Mesendoderm (in vitro differentiated cells): Measurements from ENCODE around the gene CCDC158. TPM values are rescaled to one million over a fixed set of nuclear protein-coding genes. Genes with fewer than 3 reads are reported as not detected.

Experiments used
- DNase-seq: peaks from one replicate; pipeline ENCODE4 v3.0.0; 2013
- H2AK5ac ChIP-seq: 2 replicates; pipeline ENCODE4 v1.6.1; 2013; ENCODE audit warnings: low read length, inconsistent platforms
- H2BK120ac ChIP-seq: 2 replicates; pipeline ENCODE4 v1.6.1; 2013; ENCODE audit warnings: low read depth, mild to moderate bottlenecking, low read length, moderate library complexity, mixed read lengths
- H2BK15ac ChIP-seq: replicated peaks from 2 replicates; pipeline ENCODE4 v1.6.1; 2013; ENCODE audit warnings: low read depth, mild to moderate bottlenecking, moderate library complexity
- H2BK5ac ChIP-seq: 2 replicates; pipeline ENCODE4 v1.6.1; 2013; ENCODE audit warnings: low read length, inconsistent platforms
- H3K18ac ChIP-seq: 2 replicates; pipeline ENCODE4 v1.6.1; 2013; ENCODE audit warnings: mild to moderate bottlenecking, low read length, mixed read lengths
- H3K23ac ChIP-seq: one replicate; pipeline ENCODE4 v1.6.1; 2013; ENCODE audit warnings: low read length
- H3K27ac ChIP-seq: 2 replicates; pipeline ENCODE4 v1.5.1; 2013; ENCODE audit warnings: low read depth, mild to moderate bottlenecking, inconsistent platforms, low read length, moderate library complexity
- H3K27me3 ChIP-seq: 2 replicates; pipeline ENCODE4 v1.6.1; 2013; ENCODE audit warnings: low read length, control low read depth, mild to moderate bottlenecking, inconsistent platforms; ENCODE audit not compliant: insufficient read depth, poor library complexity
- H3K36me3 ChIP-seq: 2 replicates; pipeline ENCODE4 v1.6.1; 2013; ENCODE audit warnings: low read length, inconsistent platforms; ENCODE audit not compliant: control insufficient read depth, insufficient read depth
- H3K4ac ChIP-seq: one replicate; pipeline ENCODE4 v1.6.1; 2013; ENCODE audit warnings: low read depth, mild to moderate bottlenecking, low read length, moderate library complexity
- H3K4me1 ChIP-seq: 2 replicates; pipeline ENCODE4 v1.6.1; 2013; ENCODE audit warnings: low read depth, low read length, inconsistent platforms; ENCODE audit not compliant: control insufficient read depth
- H3K4me2 ChIP-seq: 2 replicates; pipeline ENCODE4 v1.6.1; 2013; ENCODE audit warnings: low read length
- H3K4me3 ChIP-seq: 2 replicates; pipeline ENCODE4 v1.5.1; 2013; ENCODE audit warnings: mild to moderate bottlenecking, low read length
- H3K56ac ChIP-seq: one replicate; pipeline ENCODE4 v1.6.1; 2013; ENCODE audit warnings: low read length
- H3K79me1 ChIP-seq: 2 replicates; pipeline ENCODE4 v1.6.1; 2013; ENCODE audit warnings: low read length, inconsistent platforms
- H3K79me2 ChIP-seq: 2 replicates; pipeline ENCODE4 v1.6.1; 2013; ENCODE audit warnings: mild to moderate bottlenecking, low read length; ENCODE audit not compliant: control insufficient read depth, insufficient read depth
- H3K9ac ChIP-seq: 2 replicates; pipeline ENCODE4 v1.6.1; 2013; ENCODE audit warnings: low read length, inconsistent platforms
- H4K5ac ChIP-seq: one replicate; pipeline ENCODE4 v1.6.1; 2013; ENCODE audit warnings: low read length
- H4K8ac ChIP-seq: one replicate; pipeline ENCODE4 v1.6.1; 2013; ENCODE audit warnings: low read depth, mild to moderate bottlenecking, control low read depth, low read length, moderate library complexity
- WGBS: extraction: QIAGEN DNeasy Blood & Tissue Kit; methylation state at CpG from one replicate; pipeline ENCODE4 v1.1.7; 2013; ENCODE audit warnings: low lambda C conversion rate, missing lambda C conversion rate; ENCODE audit not compliant: insufficient coverage; ENCODE audit errors: extremely low coverage; 5-methylcytosine and 5-hydroxymethylcytosine counted together
- small RNA-seq: library from polyadenylated mRNA; stranded (forward); fragments of <200 nt; extraction: miRNeasy Mini kit (QIAGEN cat#:217004); gene quantifications from one replicate; pipeline ENCODE3, GENCODE V24; 2013; ENCODE audit not compliant: insufficient read depth

Gene CCDC158

GRCh38 chr4:76265631-76266218, 155.2 kb downstream of the CCDC158 start:
- no peaks in the 10 kb centered on the region for H3K79me2 ChIP-seq
- no peaks in the 10 kb centered on the region for H3K79me1 ChIP-seq
- H3K4ac ChIP-seq = no peak overlapping the region
- no peak overlapping the region for H2BK120ac ChIP-seq
- no peak overlapping the region for H2BK15ac ChIP-seq
- H3K36me3 ChIP-seq = no peaks in the 10 kb centered on the region
- H4K5ac ChIP-seq = no peak overlapping the region
- no peak overlapping the region for H3K27ac ChIP-seq
- H2BK5ac ChIP-seq = no peak overlapping the region
- no peak overlapping the region for H3K4me3 ChIP-seq
- H3K4me1 ChIP-seq = no peaks in the 10 kb centered on the region
- H3K23ac ChIP-seq = no peak overlapping the region
- DNase-seq = no peak
- H4K8ac ChIP-seq = no peak overlapping the region
- no peak overlapping the region for H2AK5ac ChIP-seq
- H3K56ac ChIP-seq = no peak overlapping the region
- no peak overlapping the region for H3K18ac ChIP-seq
- no peaks in the 10 kb centered on the region for H3K27me3 ChIP-seq
- no peak overlapping the region for H3K9ac ChIP-seq
- no peak overlapping the region for H3K4me2 ChIP-seq
- WGBS = no CpG with 5 or more reads among the region's 6 CpGs

Small RNA genes within 50 kb of the gene (small RNA-seq; reads per million reads assigned to genes)
- gene RF00278 = not detected
- not detected for gene RNU6-1000P
